Liver (tissue), 3 donors: Measurements from ENCODE around the gene LRRC4B.

ENCODE experiments used
- GABPA ChIP-seq, 2 donors: IDR thresholded peaks in 1 of 2; conservative IDR thresholded peaks in 1 of 2; 2 replicates each; pipeline ENCODE4 v1.6.1; 2016; ENCODE audit warnings: antibody characterized with exemption in 2 of 2, mild to moderate bottlenecking in 1 of 2, moderate library complexity in 1 of 2
- MAX ChIP-seq: IDR thresholded peaks from 2 replicates; pipeline ENCODE4 v1.6.1; 2016; ENCODE audit warnings: antibody characterized with exemption
- REST ChIP-seq: IDR thresholded peaks from 2 replicates; pipeline ENCODE4 v1.6.1; 2016; ENCODE audit warnings: antibody characterized with exemption, mild to moderate bottlenecking
- ZBTB33 ChIP-seq: IDR thresholded peaks from 2 replicates; pipeline ENCODE4 v1.6.1; 2016; ENCODE audit warnings: antibody characterized with exemption
- TF ChIP-seq, protein P1 (sequence below): fragments of 150-350 bp; IDR thresholded peaks from 2 replicates; pipeline ENCODE4 v1.5.1; 2017; ENCODE audit warnings: improper control_type of control experiment, low read depth, low read length; ENCODE audit not compliant: missing input control
- donor health status: healthy.
- donor health status: healthy.

- TF ChIP-seq ZBTB33 (no peak), MAX (no peak), GABPA (IDR thresholded peaks at IDR 0.05 in 1 of 2, conservative IDR thresholded peaks at IDR 0.05 in 1 of 2) (no peak), REST (no peak)
- TF ChIP-seq, protein P1, sequence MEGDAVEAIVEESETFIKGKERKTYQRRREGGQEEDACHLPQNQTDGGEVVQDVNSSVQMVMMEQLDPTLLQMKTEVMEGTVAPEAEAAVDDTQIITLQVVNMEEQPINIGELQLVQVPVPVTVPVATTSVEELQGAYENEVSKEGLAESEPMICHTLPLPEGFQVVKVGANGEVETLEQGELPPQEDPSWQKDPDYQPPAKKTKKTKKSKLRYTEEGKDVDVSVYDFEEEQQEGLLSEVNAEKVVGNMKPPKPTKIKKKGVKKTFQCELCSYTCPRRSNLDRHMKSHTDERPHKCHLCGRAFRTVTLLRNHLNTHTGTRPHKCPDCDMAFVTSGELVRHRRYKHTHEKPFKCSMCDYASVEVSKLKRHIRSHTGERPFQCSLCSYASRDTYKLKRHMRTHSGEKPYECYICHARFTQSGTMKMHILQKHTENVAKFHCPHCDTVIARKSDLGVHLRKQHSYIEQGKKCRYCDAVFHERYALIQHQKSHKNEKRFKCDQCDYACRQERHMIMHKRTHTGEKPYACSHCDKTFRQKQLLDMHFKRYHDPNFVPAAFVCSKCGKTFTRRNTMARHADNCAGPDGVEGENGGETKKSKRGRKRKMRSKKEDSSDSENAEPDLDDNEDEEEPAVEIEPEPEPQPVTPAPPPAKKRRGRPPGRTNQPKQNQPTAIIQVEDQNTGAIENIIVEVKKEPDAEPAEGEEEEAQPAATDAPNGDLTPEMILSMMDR = no peak
Observed at GRCh38 chr19:50534478-50534877, 33.8 kb downstream of the LRRC4B start.
